Measurements from ENCODE around the gene MYO1C.

MYO1C gene

DNA sequence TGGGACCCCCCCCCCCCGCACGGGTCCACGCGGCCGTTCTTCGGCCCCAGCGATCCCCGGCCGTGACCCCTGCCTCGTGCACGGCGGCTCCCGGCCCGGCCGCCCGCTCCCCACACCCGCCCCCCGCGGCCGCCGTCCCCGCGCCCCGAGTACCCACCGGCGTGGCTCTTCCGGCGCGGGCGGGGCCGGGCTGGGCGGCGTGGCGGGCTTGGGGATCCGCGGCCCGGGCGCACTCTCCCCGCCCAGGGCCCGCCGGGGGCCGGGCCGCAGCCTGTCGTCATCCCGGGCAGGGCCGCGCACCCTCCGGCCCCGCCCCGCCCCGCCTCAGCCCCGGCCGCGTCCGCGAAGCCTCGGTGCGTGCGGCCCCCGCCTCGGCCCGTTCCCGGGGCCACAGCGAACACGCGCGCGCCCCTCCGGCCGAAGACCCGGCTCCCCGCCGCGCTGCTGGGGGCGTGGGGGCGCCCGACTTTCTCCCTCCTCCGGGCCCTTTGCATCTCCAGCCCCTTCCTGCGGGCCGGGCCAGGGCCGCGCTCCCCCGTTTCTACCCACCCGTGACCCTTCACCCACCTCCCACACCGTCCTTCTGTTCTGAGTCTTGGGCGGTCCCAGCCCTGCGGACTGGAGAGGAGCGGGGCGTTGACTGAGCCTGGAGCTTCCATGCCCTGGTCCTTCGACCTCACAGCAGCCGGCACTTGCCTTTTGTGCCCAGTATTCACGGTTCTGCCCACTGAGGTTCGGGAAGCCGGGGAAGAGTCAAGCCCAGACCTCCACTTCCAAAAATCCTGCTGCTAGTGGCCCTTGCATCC, 840 bp downstream of the MYO1C start:
- Histone ChIP-seq H3K4me2 (ENCODE audit: low read length) (peak overlapping the region; percentile 76), H3K79me2 (no peaks in the 10 kb centered on the region), H3K27ac (peak overlapping the region; percentile 31), H3K4me1 (peaks cover 4% of the 10 kb centered on the region), H3K27me3 (ENCODE audit: control insufficient read depth, insufficient read depth, low read length) (no peaks in the 10 kb centered on the region), H3K4me3 (ENCODE audit: low read depth, low read length) (peak overlapping the region; percentile 52), H2AFZ (peak overlapping the region; percentile 82), H3K9me3 (ENCODE audit: control insufficient read depth, low read length) (no peaks in the 10 kb centered on the region), H3K9ac (no peak overlapping the region), H3K36me3 (ENCODE audit: control insufficient read depth, insufficient read depth, low read length) (no peaks in the 10 kb centered on the region)
- TF ChIP-seq, protein P1, sequence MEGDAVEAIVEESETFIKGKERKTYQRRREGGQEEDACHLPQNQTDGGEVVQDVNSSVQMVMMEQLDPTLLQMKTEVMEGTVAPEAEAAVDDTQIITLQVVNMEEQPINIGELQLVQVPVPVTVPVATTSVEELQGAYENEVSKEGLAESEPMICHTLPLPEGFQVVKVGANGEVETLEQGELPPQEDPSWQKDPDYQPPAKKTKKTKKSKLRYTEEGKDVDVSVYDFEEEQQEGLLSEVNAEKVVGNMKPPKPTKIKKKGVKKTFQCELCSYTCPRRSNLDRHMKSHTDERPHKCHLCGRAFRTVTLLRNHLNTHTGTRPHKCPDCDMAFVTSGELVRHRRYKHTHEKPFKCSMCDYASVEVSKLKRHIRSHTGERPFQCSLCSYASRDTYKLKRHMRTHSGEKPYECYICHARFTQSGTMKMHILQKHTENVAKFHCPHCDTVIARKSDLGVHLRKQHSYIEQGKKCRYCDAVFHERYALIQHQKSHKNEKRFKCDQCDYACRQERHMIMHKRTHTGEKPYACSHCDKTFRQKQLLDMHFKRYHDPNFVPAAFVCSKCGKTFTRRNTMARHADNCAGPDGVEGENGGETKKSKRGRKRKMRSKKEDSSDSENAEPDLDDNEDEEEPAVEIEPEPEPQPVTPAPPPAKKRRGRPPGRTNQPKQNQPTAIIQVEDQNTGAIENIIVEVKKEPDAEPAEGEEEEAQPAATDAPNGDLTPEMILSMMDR (IDR thresholded peaks at IDR 0.05) = no peak

DNA sequence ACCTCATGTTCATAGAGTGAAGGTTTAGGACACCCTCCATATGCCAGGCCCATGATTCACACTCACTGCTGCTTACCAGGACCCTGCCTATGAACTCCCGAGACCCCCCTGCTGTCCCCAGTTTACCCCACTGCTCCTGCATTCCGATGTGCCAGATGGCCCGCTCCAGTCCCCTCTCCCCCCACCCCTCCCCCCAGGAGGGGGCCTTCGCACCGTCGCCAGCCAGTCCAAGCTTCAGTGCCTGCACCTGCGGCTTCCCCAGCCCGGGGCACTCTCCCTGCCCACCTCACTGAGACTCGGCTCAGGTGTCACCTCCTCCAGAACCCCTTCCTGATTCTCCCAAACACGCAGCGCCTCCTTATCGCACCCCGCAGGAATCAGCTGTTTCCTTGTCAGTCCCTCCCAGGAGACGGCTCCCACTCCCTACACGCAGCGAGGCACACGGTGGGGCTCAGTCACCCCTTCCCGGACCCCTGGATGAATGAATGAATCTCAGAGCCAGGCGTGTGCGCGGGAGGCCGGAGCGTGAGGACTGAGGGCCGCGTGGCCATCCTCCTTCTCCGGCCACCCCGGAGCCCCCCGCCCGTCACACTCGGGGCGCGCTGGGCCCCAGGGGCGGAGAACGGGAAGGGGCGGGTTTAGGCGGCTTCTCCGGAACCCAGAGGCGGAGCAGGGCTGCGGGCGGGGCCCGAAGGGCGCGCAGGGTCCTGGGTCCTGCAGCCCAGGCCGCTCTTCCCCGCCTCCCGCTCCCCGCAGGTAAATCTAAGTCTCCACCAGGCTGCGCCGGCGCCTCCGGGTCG, 1.6 kb downstream of the MYO1C start:
- Histone ChIP-seq H3K27ac (peak overlapping the region; percentile 31), H2AFZ (peak overlapping the region; percentile 82), H3K36me3 (ENCODE audit: control insufficient read depth, insufficient read depth, low read length) (no peaks in the 10 kb centered on the region), H3K4me1 (peaks cover 4% of the 10 kb centered on the region), H3K9me3 (ENCODE audit: control insufficient read depth, low read length) (no peaks in the 10 kb centered on the region), H3K4me3 (ENCODE audit: low read depth, low read length) (peak overlapping the region; percentile 52), H3K9ac (peak overlapping the region; percentile 35), H3K4me2 (ENCODE audit: low read length) (peak overlapping the region; percentile 65), H3K79me2 (no peaks in the 10 kb centered on the region), H3K27me3 (ENCODE audit: control insufficient read depth, insufficient read depth, low read length) (no peaks in the 10 kb centered on the region)
- TF ChIP-seq, protein P1 (IDR thresholded peaks at IDR 0.05) = no peak

DNA sequence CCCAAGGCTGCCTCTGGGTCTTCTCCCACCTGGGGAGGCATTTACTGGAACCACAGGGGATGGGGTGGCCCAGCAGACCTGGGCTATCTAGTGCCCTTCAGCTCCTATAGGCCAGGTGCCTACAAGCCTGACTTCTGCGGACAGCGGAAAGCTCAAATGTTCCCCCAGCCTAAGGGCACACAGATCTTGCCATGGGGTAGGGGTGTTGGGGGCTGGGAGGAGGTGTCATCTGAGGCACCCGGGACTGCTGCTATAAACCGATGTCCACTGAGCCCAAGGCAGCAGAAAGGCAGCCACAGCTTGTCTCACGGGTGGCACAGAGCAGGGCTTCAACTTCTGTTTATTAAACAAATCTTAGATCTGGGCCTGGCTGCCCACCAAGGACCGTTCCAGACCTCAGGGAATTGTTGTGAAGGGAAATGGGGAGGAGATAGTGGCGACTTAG, 3.6 kb downstream of the MYO1C start:
- Histone ChIP-seq H3K9me3 (ENCODE audit: control insufficient read depth, low read length) (no peaks in the 10 kb centered on the region), H3K27me3 (ENCODE audit: control insufficient read depth, insufficient read depth, low read length) (no peaks in the 10 kb centered on the region), H3K27ac (peak overlapping the region; percentile 60), H3K4me2 (ENCODE audit: low read length) (peak overlapping the region; percentile 62), H2AFZ (no peak overlapping the region), H3K79me2 (no peaks in the 10 kb centered on the region), H3K36me3 (ENCODE audit: control insufficient read depth, insufficient read depth, low read length) (no peaks in the 10 kb centered on the region), H3K9ac (no peak overlapping the region), H3K4me1 (peaks cover 7% of the 10 kb centered on the region), H3K4me3 (ENCODE audit: low read depth, low read length) (no peak overlapping the region)
- TF ChIP-seq, protein P1 (IDR thresholded peaks at IDR 0.05) = no peak

DNA sequence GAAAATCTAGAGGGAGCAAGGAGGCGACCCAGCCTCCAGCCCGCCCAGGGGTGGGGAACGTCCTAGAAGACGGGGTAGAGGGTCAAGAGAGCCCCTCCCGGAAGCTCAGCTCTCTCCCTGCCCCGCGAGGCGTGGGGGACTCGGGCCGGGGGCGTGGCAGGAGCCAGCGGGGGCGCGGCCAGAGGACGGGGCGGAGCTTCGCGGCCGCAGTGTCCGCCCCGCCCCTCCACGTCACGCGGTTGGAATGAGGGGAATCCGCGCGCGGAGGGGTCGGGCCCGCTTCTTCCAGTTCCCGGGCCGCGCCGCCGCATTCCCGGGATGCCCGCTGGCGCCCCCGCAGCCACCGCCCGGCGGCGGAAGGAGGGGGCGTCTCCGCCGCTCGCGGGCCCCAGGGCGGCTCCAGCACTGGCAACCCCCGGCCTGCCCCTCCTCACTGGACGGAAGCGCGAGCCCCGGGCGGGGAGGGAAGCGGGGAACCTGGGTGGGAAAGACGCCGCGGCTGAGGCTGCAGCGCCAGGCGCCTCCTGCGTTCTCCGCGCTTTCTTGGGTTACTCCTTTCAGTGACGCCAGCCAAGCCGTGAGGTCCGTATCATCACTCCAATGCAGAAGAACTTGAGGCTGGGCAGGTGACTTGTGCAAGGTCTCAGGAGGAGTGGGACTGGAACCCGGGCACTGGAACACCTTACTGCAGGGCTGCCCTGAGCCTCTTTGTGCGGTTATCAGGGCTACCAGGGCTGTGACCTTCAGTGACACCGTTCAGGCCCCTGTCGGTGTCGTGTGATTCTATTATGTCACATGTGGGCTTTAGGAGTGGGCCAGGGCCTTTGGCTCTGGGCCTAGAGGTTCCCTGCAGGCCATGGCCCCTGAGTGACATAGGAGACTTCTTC, 4.3 kb downstream of the MYO1C start:
- Histone ChIP-seq H3K27me3 (ENCODE audit: control insufficient read depth, insufficient read depth, low read length) (no peaks in the 10 kb centered on the region), H3K9me3 (ENCODE audit: control insufficient read depth, low read length) (no peaks in the 10 kb centered on the region), H3K4me3 (ENCODE audit: low read depth, low read length) (peak overlapping the region; percentile 32), H3K4me1 (peaks cover 7% of the 10 kb centered on the region), H3K79me2 (no peaks in the 10 kb centered on the region), H3K9ac (no peak overlapping the region), H3K4me2 (ENCODE audit: low read length) (peak overlapping the region; percentile 62), H3K36me3 (ENCODE audit: control insufficient read depth, insufficient read depth, low read length) (no peaks in the 10 kb centered on the region), H3K27ac (peak overlapping the region; percentile 60), H2AFZ (peak overlapping the region; percentile 87)
- TF ChIP-seq, protein P1 (IDR thresholded peaks at IDR 0.05) = no peak

Data from parathyroid adenoma (tissue), 2 donors.